Measurements from ENCODE around the gene NACC2.

DNA sequence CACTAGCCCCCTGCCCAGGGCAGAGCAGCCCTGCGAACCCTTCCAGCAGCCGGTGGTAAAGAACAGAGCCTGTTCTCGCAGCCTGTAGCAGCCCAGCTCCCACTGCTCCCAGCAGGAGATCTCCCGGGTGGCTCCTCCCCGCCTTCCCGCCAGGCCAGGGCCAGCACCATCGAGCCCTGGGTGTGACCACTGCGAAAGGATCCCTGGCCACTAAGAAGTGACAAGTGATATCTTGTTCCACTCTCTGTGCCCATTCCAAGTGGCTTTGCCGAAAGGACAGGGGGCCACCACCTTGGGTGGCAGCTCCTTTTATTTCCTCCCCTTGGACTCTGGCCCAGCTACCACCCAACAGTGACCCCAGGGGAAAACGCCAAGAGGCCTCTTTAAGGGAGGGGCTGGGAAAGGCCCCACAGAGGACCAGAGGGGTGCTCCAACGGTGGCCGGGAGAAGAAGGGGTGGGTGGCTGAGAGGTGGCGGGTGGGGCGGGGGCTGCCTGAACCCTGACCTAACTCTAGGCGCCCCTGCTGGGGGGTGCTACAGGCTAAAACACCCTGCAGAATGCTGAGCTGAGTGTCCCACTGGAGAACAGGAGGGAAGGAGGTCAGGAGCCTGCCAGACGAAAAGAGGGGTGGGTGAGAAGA lies 1.6 kb downstream of the NACC2 start:
- TF ChIP-seq, protein P1, sequence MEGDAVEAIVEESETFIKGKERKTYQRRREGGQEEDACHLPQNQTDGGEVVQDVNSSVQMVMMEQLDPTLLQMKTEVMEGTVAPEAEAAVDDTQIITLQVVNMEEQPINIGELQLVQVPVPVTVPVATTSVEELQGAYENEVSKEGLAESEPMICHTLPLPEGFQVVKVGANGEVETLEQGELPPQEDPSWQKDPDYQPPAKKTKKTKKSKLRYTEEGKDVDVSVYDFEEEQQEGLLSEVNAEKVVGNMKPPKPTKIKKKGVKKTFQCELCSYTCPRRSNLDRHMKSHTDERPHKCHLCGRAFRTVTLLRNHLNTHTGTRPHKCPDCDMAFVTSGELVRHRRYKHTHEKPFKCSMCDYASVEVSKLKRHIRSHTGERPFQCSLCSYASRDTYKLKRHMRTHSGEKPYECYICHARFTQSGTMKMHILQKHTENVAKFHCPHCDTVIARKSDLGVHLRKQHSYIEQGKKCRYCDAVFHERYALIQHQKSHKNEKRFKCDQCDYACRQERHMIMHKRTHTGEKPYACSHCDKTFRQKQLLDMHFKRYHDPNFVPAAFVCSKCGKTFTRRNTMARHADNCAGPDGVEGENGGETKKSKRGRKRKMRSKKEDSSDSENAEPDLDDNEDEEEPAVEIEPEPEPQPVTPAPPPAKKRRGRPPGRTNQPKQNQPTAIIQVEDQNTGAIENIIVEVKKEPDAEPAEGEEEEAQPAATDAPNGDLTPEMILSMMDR (IDR thresholded peaks at IDR 0.05; ENCODE audit: low read depth, low read length), result no peak
- no peak for TF ChIP-seq EZH2phosphoT487 (IDR thresholded peaks at IDR 0.05; ENCODE audit: low read depth)

All from OCI-LY3 (cell line).